ENCODE data around the gene NFE2.

NFE2 gene

DNA sequence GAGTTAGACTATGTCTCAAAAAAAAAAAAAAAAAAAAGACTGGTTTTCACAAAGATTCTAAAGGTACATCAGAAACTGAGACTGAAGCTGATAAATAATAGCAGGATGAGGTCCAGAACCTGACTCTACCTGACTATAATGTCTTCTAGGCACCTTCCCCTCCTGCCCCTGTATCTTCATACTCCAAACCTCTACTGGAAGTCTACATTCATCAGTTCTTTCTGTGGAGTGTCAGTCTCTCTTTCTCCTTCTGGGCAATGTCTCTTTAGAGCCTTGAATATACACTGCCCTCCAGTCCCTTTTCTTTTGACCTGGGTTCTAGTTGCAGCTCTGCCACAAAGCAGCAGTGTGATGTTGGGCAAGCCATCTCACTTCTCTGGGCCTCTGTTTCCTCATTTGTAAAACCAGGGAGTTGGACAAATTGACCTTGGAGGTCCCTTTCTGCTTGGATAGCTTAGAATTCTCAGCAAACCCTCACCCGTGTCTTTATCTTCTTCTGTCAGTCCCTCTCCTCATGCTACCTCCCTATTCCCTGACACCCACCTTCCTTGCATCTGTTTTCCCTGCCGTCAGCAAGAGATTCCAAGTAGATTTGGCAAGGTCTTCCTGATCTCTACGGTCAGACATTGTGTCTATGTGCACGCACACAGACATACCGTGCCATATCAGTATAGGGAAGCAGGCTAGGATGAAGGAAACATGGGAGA lies 4.3 kb downstream of the NFE2 start:
- H3K4me3 ChIP-seq (ENCODE audit: low read length), result no peak overlapping the region
- TF ChIP-seq, protein P1, sequence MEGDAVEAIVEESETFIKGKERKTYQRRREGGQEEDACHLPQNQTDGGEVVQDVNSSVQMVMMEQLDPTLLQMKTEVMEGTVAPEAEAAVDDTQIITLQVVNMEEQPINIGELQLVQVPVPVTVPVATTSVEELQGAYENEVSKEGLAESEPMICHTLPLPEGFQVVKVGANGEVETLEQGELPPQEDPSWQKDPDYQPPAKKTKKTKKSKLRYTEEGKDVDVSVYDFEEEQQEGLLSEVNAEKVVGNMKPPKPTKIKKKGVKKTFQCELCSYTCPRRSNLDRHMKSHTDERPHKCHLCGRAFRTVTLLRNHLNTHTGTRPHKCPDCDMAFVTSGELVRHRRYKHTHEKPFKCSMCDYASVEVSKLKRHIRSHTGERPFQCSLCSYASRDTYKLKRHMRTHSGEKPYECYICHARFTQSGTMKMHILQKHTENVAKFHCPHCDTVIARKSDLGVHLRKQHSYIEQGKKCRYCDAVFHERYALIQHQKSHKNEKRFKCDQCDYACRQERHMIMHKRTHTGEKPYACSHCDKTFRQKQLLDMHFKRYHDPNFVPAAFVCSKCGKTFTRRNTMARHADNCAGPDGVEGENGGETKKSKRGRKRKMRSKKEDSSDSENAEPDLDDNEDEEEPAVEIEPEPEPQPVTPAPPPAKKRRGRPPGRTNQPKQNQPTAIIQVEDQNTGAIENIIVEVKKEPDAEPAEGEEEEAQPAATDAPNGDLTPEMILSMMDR (conservative IDR thresholded peaks at IDR 0.05; ENCODE audit: low read length), result no peak
- no peak for DNase-seq (ENCODE audit: low read depth)

DNA sequence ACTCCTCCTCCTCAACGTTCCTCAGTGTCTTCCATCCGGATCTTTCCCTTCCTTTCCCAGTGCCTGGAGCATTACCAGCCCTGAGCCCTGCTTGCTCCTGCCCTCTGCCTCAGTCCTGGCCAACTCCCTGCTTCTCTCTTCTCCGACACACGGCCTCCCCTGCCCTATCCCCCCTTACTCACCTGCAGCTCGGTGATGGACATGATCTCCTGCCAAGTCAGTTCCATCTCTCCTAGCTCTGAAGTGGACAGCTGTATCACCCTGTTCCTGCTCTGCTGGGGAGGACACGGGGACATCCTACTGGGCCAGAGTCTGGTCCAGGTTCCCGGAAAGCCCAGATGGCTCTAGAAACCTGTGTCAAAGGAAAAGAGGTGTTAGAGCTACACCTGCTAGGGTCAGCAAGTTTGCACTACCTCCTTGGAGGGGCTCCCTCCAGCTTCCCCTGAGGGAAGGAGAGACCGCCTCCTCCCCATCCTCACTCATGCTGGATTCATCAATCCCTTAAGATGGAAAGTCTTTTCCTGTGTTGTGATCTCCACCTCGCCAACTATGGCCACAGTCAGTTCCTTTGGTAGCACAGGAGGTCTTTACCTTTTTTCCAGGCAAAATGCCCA lies 5.8 kb downstream of the NFE2 start:
- no peak for DNase-seq (ENCODE audit: low read depth)
- no peak overlapping the region for H3K4me3 ChIP-seq (ENCODE audit: low read length)
- TF ChIP-seq, protein P1 (conservative IDR thresholded peaks at IDR 0.05; ENCODE audit: low read length), result no peak

DNA sequence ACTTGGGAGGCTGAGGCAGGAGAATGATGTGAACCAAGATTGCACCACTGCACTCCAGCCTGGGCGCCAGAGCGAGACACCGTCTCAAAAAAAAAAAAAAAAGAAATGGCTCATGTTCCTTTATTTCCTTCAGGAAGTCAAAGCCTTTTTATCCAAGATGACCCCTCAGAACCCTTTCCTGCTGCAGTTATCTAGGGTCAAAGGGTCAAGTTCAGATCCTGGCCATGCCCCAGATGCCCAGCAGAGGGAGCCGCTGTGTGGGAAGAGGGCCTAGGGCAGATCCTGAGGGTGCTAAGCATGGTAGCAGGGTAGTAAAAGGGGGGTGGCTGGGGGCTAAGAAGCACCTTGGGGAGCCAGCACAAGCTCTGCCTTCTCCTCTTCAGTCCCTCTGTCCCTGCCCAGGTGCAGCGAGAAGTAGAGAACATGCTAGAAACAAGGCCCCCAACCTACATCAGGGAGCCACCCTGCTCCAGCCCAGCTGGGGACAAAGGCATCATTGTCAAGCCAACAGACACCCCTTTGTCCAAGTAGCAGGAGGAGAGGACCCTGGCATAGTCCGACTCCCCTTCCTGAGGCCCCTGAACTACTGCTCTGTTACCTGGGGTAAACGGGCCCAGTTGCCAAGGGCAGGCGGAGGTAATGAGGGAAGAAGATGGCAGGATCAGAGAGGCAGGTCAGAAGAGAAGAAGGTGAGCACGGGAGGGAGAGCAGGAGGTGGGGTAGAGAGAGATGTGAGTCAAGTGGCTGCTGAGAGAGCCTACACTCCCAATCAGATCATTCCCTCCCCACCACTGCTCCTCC lies 6.5 kb downstream of the NFE2 start:
- H3K4me3 ChIP-seq (ENCODE audit: low read length), result no peak overlapping the region
- DNase-seq (ENCODE audit: low read depth), result peak; percentile 30
- TF ChIP-seq, protein P1 (conservative IDR thresholded peaks at IDR 0.05; ENCODE audit: low read length), result peak; percentile 88

DNA sequence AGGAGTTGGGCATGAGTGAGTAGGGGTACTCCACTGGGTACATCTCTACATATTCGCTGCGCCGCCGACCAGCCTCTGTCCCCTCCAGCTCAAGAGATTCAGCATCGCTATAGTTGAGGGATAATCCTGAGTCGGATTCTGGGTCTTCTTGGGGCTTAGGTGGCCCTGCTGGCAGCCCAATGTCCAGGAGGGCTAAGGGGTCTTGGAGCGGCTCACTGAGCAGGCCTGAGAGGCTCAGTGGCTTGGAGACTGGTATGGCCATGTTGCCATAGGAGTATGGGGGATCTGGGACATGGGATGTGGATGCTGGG lies 7.9 kb downstream of the NFE2 start:
- TF ChIP-seq, protein P1 (conservative IDR thresholded peaks at IDR 0.05; ENCODE audit: low read length), result no peak
- no peak for DNase-seq (ENCODE audit: low read depth)
- H3K4me3 ChIP-seq (ENCODE audit: low read length), result no peak overlapping the region

DNA sequence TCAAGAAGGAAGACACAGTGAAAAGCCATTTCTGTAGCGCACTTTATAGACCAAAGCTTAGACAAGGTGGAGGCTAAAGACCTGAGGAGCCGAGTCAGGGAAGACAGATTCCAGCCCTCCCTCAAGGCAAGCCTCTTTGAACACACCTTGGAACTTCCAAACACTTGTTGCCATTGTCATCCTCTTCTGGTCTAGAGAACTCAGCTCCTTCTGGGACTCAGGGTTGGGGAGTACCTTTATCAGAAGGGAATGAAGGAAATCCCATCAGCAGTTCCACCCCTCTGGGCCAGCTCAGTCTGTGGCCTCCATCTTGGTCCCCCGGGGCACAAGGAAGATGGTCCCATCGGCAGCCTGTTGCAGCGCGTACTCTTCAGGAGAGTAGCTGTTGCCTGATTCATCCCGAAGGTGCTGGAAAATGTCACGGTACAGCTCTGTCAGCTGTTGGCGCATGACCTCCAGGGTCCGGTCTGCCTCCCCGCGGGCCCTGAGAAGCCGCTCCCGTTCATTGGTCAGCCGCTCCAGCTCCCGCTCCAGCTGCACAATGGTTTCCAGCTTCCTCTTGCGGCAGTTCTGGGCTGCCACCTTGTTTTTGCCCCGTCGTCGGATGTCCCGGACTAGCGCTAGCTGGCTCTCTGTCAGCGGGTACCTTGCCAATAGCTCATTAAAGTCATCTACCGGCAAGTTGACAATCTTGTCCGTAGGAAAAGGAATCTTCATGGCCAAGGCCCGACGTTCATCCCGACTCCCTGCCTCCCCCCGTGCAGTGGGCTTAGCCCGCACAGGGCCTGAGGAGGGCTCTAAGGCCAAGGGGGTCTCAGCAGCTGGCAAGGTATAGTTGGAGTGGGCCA lies 8.5 kb downstream of the NFE2 start:
- H3K4me3 ChIP-seq (ENCODE audit: low read length), result no peak overlapping the region
- DNase-seq (ENCODE audit: low read depth), result no peak
- TF ChIP-seq, protein P1 (conservative IDR thresholded peaks at IDR 0.05; ENCODE audit: low read length), result no peak

DNA sequence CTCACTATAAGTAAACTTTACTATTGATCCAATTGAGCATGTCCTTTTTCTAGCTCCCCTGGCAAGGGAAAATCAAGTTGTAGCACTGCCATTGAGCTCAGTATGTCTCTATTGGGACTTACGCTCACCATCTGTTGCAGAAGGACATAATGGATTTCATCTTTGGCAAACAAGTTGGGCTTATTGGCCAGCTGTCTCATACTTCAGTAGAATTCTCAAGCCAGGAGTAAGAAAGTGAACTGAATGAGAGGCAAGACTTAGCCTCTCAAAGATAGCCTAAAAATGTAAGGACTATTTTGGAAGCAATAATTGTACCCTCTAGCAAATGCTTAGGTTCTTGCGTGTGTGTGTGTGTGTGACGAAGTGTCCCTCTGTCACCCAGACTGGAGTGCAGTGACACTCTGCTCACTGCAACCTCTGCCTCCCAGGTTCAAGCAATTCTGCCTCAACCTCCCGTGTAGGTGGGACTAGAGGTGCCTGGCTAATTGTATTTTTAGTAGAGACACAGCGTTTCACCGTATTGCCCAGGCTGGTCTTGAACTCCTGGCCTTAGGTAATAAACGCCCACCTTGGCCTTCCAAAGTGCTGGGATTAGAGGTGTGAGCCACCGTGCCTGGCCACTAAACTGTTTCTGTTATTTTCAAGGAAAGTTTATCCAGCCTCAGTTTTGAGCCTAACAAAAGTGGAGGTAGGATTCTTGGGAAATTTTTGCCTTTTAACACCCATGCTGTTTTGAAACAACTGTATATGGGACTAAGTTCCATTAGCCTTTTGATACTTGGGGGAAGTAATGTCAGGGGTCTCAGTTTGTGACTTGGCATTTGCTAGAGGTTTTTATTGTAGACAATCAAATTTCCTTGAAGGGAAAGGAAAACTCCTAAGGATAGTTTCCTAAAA lies 13.3 kb downstream of the NFE2 start:
- TF ChIP-seq, protein P1 (conservative IDR thresholded peaks at IDR 0.05; ENCODE audit: low read length), result no peak
- H3K4me3 ChIP-seq (ENCODE audit: low read length), result no peak overlapping the region
- DNase-seq (ENCODE audit: low read depth), result peak; percentile 33
